Astrocyte of the hippocampus (primary cell): Measurements from ENCODE around the gene HPN.
A peak's percentile ranks its signal among the peaks of the same experiment; 100 is the strongest.
"Not testable (repeated sequence)": the region's sequence is repeated elsewhere in the genome, so short reads cannot be mapped to it uniquely, and the experiment has no call there.

ENCODE experiments used
- DNase-seq: peaks from one replicate; pipeline ENCODE4 v3.0.0; 2011; ENCODE audit warnings: low read depth, low spot score

The HPN gene

GRCh38 chr19:35103614-35104013 lies 62.1 kb downstream of the HPN start:
- not testable (repeated sequence) for DNase-seq

- no peak for DNase-seq
These were observed 62.8 kb downstream of the HPN start for GRCh38 chr19:35104361-35104760.

- DNase-seq: no peak
These were observed 63.5 kb downstream of the HPN start for GRCh38 chr19:35105047-35105410.

- DNase-seq: no peak
These were observed 64.1 kb downstream of the HPN start for GRCh38 chr19:35105411-35106290.

GRCh38 chr19:35106291-35106583 lies 64.7 kb downstream of the HPN start:
- no peak for DNase-seq

- DNase-seq: no peak
These were observed 65.5 kb downstream of the HPN start for GRCh38 chr19:35106898-35107541.

- peak; percentile 13 for DNase-seq
These were observed 66.0 kb downstream of the HPN start for GRCh38 chr19:35107545-35107944.

GRCh38 chr19:35108730-35109129 lies 67.2 kb downstream of the HPN start:
- no peak for DNase-seq

GRCh38 chr19:35109395-35110112 lies 68.0 kb downstream of the HPN start:
- DNase-seq: no peak

- no peak for DNase-seq
These were observed 69.5 kb downstream of the HPN start for GRCh38 chr19:35110974-35111373.

GRCh38 chr19:35112995-35113688 lies 71.6 kb downstream of the HPN start:
- DNase-seq: no peak

- peak; percentile 65 for DNase-seq
These were observed 73.0 kb downstream of the HPN start for GRCh38 chr19:35114353-35115176.

- no peak for DNase-seq
These were observed 73.8 kb downstream of the HPN start, which contains the start of gene FXYD3 for GRCh38 chr19:35115177-35115951. TSS of gene FXYD3 (plus strand) at chr19:35115823. CDS start at chr19:35119377, 3,554 bp downstream.
